ENCODE data around the gene YPEL2.

YPEL2 gene

DNA sequence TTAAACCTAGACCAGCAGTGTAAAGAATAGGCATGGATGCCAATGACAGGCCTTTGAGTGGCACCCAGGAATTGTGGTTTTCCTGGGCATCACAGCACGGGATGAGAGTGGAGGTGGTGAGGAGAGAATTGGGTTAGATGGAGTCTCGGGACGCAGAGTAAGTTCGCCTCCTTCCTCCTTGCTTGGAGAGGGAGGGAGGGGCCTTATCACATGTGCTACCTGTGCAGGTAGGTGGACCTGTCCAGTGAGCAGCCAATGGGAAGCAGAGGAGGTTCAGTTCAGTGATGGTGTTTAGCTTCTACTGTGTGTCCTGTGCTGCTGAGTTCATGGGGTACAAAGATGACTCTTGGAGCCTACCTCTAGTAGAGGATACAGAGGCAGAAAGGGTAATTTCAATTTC lies 14.9 kb downstream of the YPEL2 start:
- Histone ChIP-seq H3K4me3 (ENCODE audit: low read length) (no peak overlapping the region), H3K36me3 (ENCODE audit: insufficient read depth, low read length) (no peaks in the 10 kb centered on the region), H3K27me3 (ENCODE audit: insufficient read depth, low read length) (no peaks in the 10 kb centered on the region), H3K4me1 (ENCODE audit: insufficient read depth, low read length) (0 out of 2 replicates have a peak, but pooled peaks cover 8% of the 10 kb centered on the region), H3K9ac (ENCODE audit: low read depth, low read length) (no peak overlapping the region), H3K27ac (ENCODE audit: low read depth, low read length) (no peak overlapping the region), H3K9me3 (ENCODE audit: insufficient read depth, low read depth, low read length) (no peaks in the 10 kb centered on the region)
- WGBS: 91% methylated on average over 4 of the region's 4 CpGs

DNA sequence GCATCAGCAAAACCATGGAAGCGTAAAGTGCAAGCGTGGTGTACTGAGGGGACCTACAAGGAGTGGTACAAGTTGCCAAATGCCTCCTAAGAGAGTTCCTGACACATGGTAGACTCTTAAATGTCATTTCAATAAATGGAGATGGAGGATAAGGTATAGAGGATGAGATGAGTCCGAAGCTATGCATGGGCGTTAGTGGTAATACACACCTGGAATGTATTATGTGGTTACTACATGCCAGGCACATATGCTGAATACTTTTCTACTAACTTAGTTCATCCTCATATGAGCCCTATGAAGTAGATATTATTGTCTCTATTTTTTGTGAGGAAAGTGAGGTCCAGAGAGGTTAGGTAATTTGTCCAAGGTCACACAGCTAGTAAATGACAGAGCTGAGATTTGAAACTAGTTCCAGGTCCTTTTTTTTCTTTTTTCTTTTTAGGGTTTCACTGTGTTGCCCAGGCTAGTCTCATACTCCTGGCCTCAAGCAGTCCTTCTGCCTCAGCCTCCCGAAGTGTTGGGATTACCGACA lies 15.5 kb downstream of the YPEL2 start:
- no peak overlapping the region for H3K9ac ChIP-seq (ENCODE audit: low read depth, low read length)

DNA sequence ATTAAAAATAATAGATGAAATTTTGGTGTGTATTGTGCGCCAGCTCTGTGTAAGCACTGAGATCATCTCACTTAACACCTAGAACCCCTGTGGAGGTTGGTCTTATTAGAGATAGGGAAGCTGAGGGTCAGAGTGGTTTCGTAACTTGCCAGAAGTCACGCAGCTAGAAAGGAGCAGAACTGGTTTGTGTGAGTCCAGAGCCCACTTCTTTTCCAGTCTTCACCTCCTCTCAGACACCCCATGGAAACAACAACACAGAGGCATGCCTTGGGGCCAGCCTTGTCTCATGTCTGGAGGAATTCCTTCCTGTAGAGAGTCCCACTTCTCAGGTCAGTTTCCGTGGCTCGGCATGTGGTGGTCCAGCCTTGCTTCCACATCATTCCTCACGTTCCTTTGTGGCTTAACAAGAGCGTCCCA lies 16.5 kb downstream of the YPEL2 start:
- H3K4me1 ChIP-seq (ENCODE audit: insufficient read depth, low read length): 0 out of 2 replicates have a peak, but pooled peaks cover 8% of the 10 kb centered on the region
- no peak overlapping the region for H3K27ac ChIP-seq (ENCODE audit: low read depth, low read length)
- no peak overlapping the region for H3K4me3 ChIP-seq (ENCODE audit: low read length)
- no peaks in the 10 kb centered on the region for H3K36me3 ChIP-seq (ENCODE audit: insufficient read depth, low read length)
- no peak overlapping the region for H3K9ac ChIP-seq (ENCODE audit: low read depth, low read length)
- no peaks in the 10 kb centered on the region for H3K27me3 ChIP-seq (ENCODE audit: insufficient read depth, low read length)
- no peaks in the 10 kb centered on the region for H3K9me3 ChIP-seq (ENCODE audit: insufficient read depth, low read depth, low read length)
- 87% methylated on average over 6 of the region's 7 CpGs for WGBS

More for the DNA sequence above, 15.5 kb downstream of the YPEL2 start:
- no peaks in the 10 kb centered on the region for H3K36me3 ChIP-seq (ENCODE audit: insufficient read depth, low read length)
- 0 out of 2 replicates have a peak, but pooled peaks cover 8% of the 10 kb centered on the region for H3K4me1 ChIP-seq (ENCODE audit: insufficient read depth, low read length)
- H3K27ac ChIP-seq (ENCODE audit: low read depth, low read length): no peak overlapping the region
- H3K9me3 ChIP-seq (ENCODE audit: insufficient read depth, low read depth, low read length): no peaks in the 10 kb centered on the region
- 94% methylated on average over 6 of the region's 6 CpGs for WGBS
- no peak overlapping the region for H3K4me3 ChIP-seq (ENCODE audit: low read length)
- no peaks in the 10 kb centered on the region for H3K27me3 ChIP-seq (ENCODE audit: insufficient read depth, low read length)

DNA sequence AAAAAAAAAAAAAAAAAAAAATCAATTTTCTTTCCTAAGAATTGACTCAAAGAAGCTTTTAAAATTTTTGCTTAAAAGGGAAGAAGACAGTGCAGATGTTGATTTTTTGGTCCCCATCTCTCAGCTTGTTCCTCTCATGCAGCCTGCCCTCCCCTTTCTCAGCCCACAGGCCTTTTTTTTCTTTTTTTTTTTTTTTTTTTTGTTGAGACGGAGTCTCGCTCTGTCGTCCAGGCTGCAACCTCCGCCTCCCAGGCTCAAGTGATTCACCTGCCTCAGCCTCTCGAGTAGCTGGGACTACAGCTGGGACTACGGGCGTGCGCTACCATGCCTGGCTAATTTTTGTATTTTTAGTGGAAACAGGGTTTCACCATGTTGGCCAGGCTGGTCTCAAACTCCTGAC lies 17.7 kb downstream of the YPEL2 start:
- Histone ChIP-seq H3K4me1 (ENCODE audit: insufficient read depth, low read length) (peaks cover 17% of the 10 kb centered on the region), H3K27me3 (ENCODE audit: insufficient read depth, low read length) (no peaks in the 10 kb centered on the region), H3K4me3 (ENCODE audit: low read length) (no peak overlapping the region), H3K36me3 (ENCODE audit: insufficient read depth, low read length) (no peaks in the 10 kb centered on the region), H3K9ac (ENCODE audit: low read depth, low read length) (no peak overlapping the region), H3K9me3 (ENCODE audit: insufficient read depth, low read depth, low read length) (no peaks in the 10 kb centered on the region), H3K27ac (ENCODE audit: low read depth, low read length) (no peak overlapping the region)
- WGBS: 92% methylated on average over 8 of the region's 8 CpGs

DNA sequence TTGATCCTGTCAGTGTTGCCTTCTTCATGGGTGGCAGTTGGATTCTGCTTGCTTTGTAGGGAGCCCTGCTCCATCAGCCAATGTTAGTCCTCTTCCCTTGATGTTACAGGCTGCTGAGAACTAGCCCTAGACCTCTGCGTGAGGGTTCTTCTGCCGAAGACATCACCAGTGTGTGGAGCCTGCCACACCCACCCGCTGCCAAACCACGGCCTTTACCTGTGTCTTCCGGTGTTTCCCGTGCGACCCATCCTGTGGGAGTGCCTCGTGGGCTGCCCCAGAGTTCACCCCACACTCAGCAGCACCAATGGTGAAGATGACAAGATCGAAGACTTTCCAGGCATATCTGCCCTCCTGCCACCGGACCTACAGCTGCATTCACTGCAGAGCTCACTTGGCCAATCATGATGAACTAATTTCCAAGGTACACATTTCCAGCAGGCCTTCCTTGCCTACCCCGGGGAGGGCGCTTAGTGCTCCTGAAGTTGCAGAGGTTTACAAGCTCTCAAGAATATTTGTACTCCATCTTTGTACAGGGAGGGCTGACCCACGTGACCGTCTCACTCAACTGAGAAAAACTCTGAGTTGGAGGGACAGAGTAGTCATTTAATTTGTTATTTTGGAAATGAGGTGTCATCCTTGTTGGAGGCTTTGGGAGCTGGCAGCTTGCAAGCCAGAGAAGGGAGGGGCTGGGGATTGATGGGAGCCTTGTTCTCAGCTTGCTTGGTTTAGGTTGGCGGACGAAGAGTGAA lies 21.8 kb downstream of the YPEL2 start:
- Histone ChIP-seq H3K9me3 (ENCODE audit: insufficient read depth, low read depth, low read length) (0 out of 2 replicates have a peak, but pooled peaks cover 4% of the 10 kb centered on the region), H3K27ac (ENCODE audit: low read depth, low read length) (no peak overlapping the region), H3K4me1 (ENCODE audit: insufficient read depth, low read length) (peaks cover 23% of the 10 kb centered on the region), H3K27me3 (ENCODE audit: insufficient read depth, low read length) (no peaks in the 10 kb centered on the region), H3K9ac (ENCODE audit: low read depth, low read length) (no peak overlapping the region), H3K36me3 (ENCODE audit: insufficient read depth, low read length) (no peaks in the 10 kb centered on the region), H3K4me3 (ENCODE audit: low read length) (no peak overlapping the region)
- 95% methylated on average over 16 of the region's 16 CpGs for WGBS

DNA sequence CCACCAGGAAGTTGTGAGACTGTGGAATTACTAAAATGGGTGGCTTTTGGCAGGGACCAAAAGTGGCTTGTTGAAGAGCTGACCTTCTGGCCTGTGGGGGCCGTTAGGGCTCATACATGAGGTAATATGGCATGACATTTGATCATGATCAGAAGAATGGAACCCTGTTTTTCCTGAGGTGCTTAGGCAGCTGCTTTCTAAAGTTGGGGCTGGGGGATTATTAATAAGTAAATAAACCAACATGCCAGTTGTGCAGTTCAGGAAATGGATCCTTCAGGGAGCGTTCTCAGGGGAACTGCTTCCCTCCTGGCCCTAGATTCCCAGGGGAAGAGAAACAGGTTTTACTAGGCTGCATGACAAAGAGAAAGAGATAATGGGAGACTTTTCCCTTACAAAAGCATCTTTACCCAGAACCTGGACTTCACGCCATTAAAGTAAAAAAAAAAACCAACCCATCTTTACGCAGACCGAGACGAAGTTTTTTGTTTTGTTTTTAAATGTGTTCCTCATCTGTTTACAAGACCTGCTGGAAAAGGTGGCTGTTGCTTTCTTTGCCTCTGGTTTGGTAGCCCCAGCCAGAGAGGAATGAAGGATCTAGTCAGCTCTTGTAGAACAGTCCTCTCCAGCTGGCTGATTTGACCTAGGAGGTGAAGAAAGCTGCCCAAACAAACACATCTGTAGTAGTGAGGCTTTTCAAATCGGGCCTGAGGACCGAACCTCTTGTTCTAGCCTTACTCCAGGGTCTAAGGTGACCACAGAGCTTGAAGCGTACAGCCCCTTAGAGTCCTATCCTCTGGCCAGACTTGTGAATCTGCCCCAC lies 22.7 kb downstream of the YPEL2 start:
- no peaks in the 10 kb centered on the region for H3K27me3 ChIP-seq (ENCODE audit: insufficient read depth, low read length)
- H3K9ac ChIP-seq (ENCODE audit: low read depth, low read length): 0 out of 2 replicates have a peak overlapping the region, but pooled peaks have one; percentile 30
- H3K4me3 ChIP-seq (ENCODE audit: low read length): no peak overlapping the region
- peaks cover 23% of the 10 kb centered on the region for H3K4me1 ChIP-seq (ENCODE audit: insufficient read depth, low read length)
- no peaks in the 10 kb centered on the region for H3K36me3 ChIP-seq (ENCODE audit: insufficient read depth, low read length)
- 0 out of 2 replicates have a peak, but pooled peaks cover 4% of the 10 kb centered on the region for H3K9me3 ChIP-seq (ENCODE audit: insufficient read depth, low read depth, low read length)
- peak overlapping the region; percentile 61; the same call in 1 of the 2 replicates for H3K27ac ChIP-seq (ENCODE audit: low read depth, low read length)
- whole genome bisulfite sequencing: 71% methylated on average over 8 of the region's 9 CpGs

DNA sequence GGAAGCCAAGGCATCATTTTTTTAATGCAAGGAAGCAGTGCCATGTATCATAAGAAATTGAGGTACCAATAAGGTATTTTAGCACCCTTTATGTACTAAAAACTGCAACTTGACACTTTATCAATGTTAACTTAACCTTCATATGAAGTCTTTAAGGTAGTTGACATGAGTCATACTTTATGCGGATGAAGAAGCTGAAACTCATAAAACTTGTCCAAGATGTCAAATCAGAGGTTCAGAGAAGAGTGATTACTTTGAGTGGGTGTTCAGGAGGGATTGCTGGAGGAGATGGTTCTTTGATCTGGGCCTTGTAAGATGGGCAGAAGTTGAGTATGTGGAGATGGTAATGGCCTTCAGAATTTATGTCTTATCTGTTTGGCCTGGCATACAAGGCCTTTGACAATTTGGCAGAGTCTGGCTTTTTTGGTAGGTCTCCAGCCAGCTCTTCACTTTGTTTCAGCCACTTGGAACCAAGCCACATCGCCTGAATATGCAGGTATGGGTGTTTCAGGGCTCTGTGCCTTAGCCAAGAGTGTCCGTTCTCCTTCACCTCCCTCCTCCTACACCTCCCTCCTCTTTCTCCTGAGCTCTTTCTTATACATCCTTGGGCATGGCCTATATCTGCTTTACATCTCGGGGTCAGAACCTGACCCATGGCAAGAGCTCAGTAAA lies 23.7 kb downstream of the YPEL2 start:
- H3K9me3 ChIP-seq (ENCODE audit: insufficient read depth, low read depth, low read length): 0 out of 2 replicates have a peak, but pooled peaks cover 4% of the 10 kb centered on the region
- no peak overlapping the region for H3K9ac ChIP-seq (ENCODE audit: low read depth, low read length)
- 93% methylated on average over 4 of the region's 4 CpGs for WGBS
- peaks cover 20% of the 10 kb centered on the region for H3K4me1 ChIP-seq (ENCODE audit: insufficient read depth, low read length)
- H3K27ac ChIP-seq (ENCODE audit: low read depth, low read length): no peak overlapping the region
- no peaks in the 10 kb centered on the region for H3K27me3 ChIP-seq (ENCODE audit: insufficient read depth, low read length)
- H3K36me3 ChIP-seq (ENCODE audit: insufficient read depth, low read length): no peaks in the 10 kb centered on the region
- no peak overlapping the region for H3K4me3 ChIP-seq (ENCODE audit: low read length)

DNA sequence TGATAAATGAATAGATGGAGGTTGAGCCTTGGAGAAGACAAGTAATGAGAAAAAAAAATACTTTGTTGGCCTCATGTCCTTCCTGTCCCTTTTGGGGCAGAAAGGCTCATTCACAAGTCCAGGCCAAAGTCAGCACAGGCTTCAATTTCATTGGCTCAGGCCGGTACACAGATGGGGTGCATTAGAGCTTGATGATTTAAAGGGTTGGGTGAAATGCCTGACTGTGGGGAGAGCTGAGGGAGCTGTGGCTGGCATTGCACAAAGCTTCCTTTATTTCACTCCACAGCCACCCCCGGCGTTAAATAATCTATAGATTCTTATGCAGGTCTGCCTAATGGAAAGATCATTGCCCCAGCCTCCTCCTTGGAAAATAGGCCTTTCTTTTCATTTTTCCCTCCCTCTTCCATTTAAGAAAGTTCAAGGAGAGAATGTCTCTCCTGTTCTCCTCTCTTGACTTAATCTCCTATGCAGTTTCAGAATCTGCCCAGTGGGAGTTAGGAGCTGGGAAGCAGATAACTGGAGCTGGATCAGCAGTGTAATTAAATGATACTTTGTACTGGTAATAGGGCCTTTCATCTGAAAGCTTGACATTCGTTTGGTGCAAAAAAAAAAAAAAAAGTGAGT lies 24.4 kb downstream of the YPEL2 start:
- Histone ChIP-seq H3K36me3 (ENCODE audit: insufficient read depth, low read length) (no peaks in the 10 kb centered on the region), H3K27me3 (ENCODE audit: insufficient read depth, low read length) (no peaks in the 10 kb centered on the region), H3K9me3 (ENCODE audit: insufficient read depth, low read depth, low read length) (0 out of 2 replicates have a peak, but pooled peaks cover 4% of the 10 kb centered on the region), H3K4me1 (ENCODE audit: insufficient read depth, low read length) (peaks cover 14% of the 10 kb centered on the region), H3K4me3 (ENCODE audit: low read length) (no peak overlapping the region), H3K9ac (ENCODE audit: low read depth, low read length) (no peak overlapping the region), H3K27ac (ENCODE audit: low read depth, low read length) (no peak overlapping the region)
- 83% methylated on average over 4 of the region's 4 CpGs for WGBS

DNA sequence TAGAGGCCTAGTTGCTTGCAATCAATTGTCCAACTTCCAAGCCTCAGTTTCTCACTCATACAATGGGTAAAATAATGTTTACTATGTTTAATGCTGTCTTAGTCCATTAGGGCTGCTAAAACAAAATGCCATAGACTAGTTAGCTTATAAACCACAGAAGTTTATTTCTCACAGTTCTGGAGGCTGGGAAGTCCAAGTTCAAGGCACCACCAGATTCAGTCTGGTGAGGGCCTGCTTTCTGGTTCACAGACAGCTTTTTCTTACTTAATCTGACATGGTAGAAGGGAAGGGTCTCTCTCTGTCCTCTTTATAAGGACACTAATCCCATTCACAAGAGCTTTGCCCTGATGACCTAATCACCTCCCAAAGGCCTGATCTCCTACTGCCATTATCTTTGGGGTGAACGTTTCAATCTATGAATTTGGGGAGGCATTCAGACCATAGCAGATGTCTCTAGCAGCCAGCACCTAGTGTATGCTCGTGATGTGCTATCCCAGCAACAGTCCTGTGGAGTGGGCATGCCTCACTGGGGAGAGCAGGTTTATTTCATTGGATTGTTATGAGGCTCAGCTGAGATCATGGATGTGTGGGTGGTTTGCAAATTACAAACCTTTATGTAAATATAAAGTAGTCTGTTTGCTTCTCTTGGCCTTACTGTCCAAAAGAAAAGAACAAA lies 25.2 kb downstream of the YPEL2 start:
- H3K9me3 ChIP-seq (ENCODE audit: insufficient read depth, low read depth, low read length): 0 out of 2 replicates have a peak, but pooled peaks cover 4% of the 10 kb centered on the region
- no peaks in the 10 kb centered on the region for H3K36me3 ChIP-seq (ENCODE audit: insufficient read depth, low read length)
- 87% methylated on average over 2 of the region's 2 CpGs for WGBS
- peaks cover 15% of the 10 kb centered on the region for H3K4me1 ChIP-seq (ENCODE audit: insufficient read depth, low read length)
- no peaks in the 10 kb centered on the region for H3K27me3 ChIP-seq (ENCODE audit: insufficient read depth, low read length)
- no peak overlapping the region for H3K9ac ChIP-seq (ENCODE audit: low read depth, low read length)
- H3K4me3 ChIP-seq (ENCODE audit: low read length): no peak overlapping the region
- no peak overlapping the region for H3K27ac ChIP-seq (ENCODE audit: low read depth, low read length)

DNA sequence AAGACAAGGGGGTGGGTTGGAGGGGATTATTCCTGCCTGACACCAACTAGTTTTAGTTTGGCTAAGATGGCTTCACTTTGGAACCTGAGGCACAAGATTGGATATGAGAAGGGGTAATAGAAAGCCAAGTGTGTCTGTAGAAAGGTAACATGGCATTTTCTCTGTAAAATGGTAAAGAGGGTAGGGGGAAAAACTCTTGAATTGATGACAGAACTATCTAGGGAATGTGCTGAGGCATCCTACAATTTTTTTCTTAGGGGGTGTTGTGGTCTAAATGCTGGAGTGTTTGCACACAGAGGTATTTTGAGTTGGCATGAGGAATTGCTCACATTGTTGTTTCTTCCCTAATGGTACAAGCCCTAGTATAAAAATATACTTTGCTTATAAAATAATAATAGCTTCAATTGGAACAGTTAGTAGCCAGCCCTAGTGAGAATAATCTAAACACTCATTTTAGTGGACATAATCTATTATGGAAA lies 25.8 kb downstream of the YPEL2 start:
- H3K4me3 ChIP-seq (ENCODE audit: low read length): no peak overlapping the region
- H3K27ac ChIP-seq (ENCODE audit: low read depth, low read length): no peak overlapping the region
- H3K4me1 ChIP-seq (ENCODE audit: insufficient read depth, low read length): peaks cover 19% of the 10 kb centered on the region
- 0 out of 2 replicates have a peak, but pooled peaks cover 4% of the 10 kb centered on the region for H3K9me3 ChIP-seq (ENCODE audit: insufficient read depth, low read depth, low read length)
- no peaks in the 10 kb centered on the region for H3K36me3 ChIP-seq (ENCODE audit: insufficient read depth, low read length)
- no peak overlapping the region for H3K9ac ChIP-seq (ENCODE audit: low read depth, low read length)
- no peaks in the 10 kb centered on the region for H3K27me3 ChIP-seq (ENCODE audit: insufficient read depth, low read length)
